Stimulated activated naive CD8-positive, alpha-beta T cell treated with anti-CD3 and anti-CD28 coated beads, Interleukin-15, amount 100 ng/mL, for 72 hours (primary cell): ENCODE data around the gene DPYSL4.

ENCODE experiments used
- ATAC-seq: fragments of 150-1000 bp; cut with Tn5 transposase; 2 replicates; pipeline ENCODE4 v1.10.0; 2021; ENCODE audit warnings: mild to moderate bottlenecking, moderate library complexity
- DNase-seq, 2 donors: peaks; one replicate each; pipeline ENCODE4 v3.0.0; 2021 to 2022
- H3K27ac Mint-ChIP-seq, 2 donors: one replicate each; pipeline ENCODE4 v1.8.0; 2022; ENCODE audit warnings: mild to moderate bottlenecking in 2 of 2, mixed read lengths in 2 of 2, moderate library complexity in 2 of 2
- H3K27me3 Mint-ChIP-seq: one replicate; pipeline ENCODE4 v1.8.0; 2022; ENCODE audit warnings: mixed read lengths
- H3K4me1 Mint-ChIP-seq: one replicate; pipeline ENCODE4 v1.8.0; 2022; ENCODE audit warnings: mild to moderate bottlenecking, mixed read lengths
- H3K4me3 Mint-ChIP-seq, 2 donors: one replicate each; pipeline ENCODE4 v1.8.0; 2022; ENCODE audit warnings: mild to moderate bottlenecking in 2 of 2, mixed read lengths in 2 of 2, moderate library complexity in 1 of 2
- H3K9me3 Mint-ChIP-seq, 2 donors: one replicate each; pipeline ENCODE4 v1.8.0; 2022; ENCODE audit warnings: mixed read lengths in 2 of 2

Gene DPYSL4

DNA sequence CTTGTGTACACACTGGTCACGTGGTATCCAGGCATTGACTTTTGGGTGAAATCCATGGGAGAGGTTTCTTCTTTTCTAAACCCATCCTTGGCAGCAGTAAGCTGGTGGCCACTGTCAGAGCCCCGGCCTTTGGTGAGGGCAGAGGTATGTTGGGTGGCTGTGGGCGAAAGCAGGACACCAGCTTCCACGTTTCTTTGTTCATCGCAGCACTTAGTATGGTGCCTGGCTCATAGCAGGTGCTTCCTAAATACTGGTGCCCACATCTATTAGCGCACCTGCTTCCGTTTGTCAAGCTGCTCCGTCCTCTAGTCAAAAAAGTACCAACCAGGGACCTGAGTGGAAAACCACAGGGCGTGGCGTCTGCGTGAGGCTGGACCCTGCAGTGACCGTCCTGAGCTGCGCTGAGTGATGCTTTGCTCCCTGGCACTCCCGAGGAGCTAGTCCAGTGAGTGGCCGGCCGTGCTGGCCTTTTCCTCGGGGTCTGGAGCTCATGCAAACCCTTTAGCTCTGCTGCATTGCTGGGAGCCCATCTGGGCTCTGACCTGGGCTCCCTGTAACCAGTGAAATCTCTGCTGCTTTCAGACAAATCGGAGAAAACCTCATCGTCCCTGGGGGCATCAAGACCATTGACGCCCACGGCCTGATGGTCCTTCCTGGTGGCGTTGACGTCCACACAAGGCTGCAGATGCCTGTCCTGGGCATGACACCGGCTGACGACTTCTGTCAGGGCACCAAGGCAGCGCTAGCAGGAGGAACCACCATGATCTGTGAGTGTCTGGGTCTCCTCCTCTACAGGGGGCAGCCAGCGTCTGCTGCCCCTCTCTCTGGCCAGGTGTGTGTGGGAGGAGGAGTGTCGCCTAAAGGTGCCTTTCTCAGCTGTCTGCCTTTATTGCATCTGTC, 5.6 kb downstream of the DPYSL4 start:
- Mint-ChIP-seq H3K4me1 (peaks cover 14% of the 10 kb centered on the region), H3K9me3 (no peaks in the 10 kb centered on the region), H3K4me3 (no peak overlapping the region), H3K27me3 (peaks cover 38% of the 10 kb centered on the region), H3K27ac (no peak overlapping the region)
- ATAC-seq (no peak), DNase-seq (no peak)

DNA sequence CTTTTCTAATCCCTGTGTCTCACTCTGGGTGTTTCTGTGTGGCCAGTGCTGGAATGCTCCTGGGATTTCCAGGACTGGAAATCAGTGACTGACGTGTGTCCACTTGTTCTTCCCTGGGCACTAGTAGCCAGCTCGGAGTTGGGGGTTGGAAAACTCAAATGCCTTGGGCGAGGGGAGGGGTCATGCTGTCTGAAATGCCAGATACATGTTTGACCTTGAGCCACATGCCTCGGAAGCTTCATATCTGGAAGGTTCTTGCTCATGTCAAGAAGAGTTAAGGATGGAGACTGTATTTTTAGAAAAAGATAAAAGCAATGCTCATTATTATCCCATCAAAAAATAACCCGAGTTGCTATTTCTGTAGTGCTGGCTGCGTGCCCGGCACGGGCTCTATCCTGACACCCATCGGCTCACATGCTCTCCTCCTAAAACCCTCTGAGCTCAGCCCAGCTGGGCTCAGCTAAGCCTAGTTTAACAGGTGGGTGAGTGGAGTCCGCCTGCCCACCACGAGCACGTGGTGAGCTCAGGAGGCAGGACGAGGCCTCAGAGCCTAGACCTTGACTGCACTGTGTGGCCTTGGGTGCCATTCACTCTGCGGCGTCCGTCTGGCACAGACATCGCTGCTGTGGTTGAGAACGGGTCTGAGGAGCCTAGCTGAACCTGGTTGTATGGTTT, 6.4 kb downstream of the DPYSL4 start:
- H3K4me1 Mint-ChIP-seq = peaks cover 9% of the 10 kb centered on the region
- DNase-seq = no peak
- H3K27ac Mint-ChIP-seq = no peak overlapping the region
- no peak for ATAC-seq
- no peaks in the 10 kb centered on the region for H3K9me3 Mint-ChIP-seq
- no peak overlapping the region for H3K4me3 Mint-ChIP-seq
- H3K27me3 Mint-ChIP-seq = peaks cover 31% of the 10 kb centered on the region

DNA sequence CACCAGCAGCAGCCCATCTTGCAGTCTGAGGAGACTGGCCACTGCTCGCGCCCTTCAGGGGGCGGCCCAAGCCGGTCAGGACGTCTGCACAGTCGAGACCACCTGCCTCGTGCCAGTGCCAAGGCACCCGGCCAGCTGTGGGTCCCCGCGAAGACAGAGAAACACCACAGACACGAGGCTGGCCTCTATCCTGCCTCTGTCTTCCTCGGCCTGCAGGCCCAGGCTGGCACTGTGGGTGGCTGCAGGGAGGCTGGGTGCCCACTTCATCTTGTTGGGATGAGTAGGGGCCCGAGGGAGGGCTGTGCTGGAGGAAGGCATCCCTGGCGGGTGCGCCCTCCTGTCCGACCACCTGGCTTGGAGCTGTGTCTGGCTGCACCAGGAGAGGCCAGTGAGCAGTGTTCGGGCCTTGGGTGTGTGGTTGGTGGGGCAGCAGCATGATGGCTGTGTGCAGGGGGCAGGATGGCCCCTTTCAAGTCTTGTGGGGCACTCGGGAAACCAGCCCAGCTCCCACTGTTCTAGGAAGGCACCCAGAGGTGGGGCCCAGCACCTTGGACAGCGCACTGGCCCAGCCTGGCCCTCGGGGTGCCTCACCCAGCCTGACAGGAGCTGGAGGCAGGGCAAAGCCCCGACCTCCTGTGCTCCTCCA, 7.3 kb downstream of the DPYSL4 start:
- DNase-seq = no peak
- ATAC-seq = no peak
- peaks cover 22% of the 10 kb centered on the region for H3K27me3 Mint-ChIP-seq

DNA sequence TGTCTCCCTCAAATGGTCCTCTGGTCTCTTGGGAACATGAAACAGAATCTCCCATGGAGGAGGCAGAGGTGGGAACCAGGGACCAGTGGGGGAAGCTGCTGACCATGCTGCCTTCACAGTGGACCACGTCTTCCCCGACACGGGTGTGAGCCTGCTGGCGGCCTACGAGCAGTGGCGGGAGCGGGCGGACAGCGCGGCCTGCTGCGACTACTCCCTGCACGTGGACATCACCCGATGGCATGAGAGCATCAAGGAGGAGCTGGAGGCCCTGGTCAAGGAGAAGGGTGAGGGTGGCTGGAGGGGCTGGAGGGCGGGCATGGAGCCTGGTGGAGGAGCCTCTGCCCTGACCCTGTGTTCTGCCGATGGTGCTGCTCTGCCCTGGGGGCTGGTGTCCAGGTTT, 8.0 kb downstream of the DPYSL4 start:
- Mint-ChIP-seq H3K27me3 (peaks cover 15% of the 10 kb centered on the region), H3K9me3 (no peaks in the 10 kb centered on the region), H3K4me3 (no peak overlapping the region), H3K4me1 (peaks cover 5% of the 10 kb centered on the region), H3K27ac (no peak overlapping the region)
- no peak for ATAC-seq
- DNase-seq = no peak

More for the DNA sequence above, 7.3 kb downstream of the DPYSL4 start:
- Mint-ChIP-seq H3K27ac (no peak overlapping the region), H3K4me1 (peaks cover 5% of the 10 kb centered on the region), H3K4me3 (no peak overlapping the region), H3K9me3 (no peaks in the 10 kb centered on the region)

DNA sequence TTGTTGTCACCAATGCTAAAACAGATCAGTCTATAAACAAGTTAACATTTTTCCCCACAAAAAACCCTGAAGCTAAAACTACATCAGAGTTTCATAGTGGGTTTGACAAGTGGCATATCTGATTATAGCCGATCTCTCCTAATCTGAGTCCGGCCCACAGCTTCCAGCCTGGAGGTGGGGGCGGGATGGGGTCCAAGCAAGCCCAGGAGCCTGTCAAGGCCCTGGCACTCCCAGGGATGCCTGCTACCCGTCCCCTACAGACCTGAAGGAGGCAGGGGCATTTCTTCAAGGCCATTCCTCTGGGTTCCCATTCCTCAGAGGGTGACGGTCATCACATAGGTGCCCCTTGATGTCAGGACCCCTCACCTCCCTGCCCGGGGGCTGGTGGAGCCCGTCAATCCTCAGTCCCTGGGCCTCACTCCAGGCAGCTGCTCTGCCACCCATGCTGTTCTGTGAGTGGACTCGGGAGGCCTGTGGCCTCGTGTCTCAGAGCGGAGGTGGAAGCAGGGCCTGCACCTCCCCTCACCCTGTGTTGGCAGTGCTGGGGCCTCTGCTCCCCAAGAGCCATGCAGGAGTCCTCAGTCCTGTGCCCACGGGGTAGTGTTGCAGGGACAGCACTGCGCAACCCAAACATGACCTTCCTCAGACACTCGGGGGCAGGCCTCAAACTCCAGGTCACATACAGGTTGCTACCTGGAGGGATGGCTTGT, 8.8 kb downstream of the DPYSL4 start:
- Mint-ChIP-seq H3K27ac (no peak overlapping the region), H3K4me1 (no peaks in the 10 kb centered on the region), H3K9me3 (no peaks in the 10 kb centered on the region), H3K27me3 (peaks cover 7% of the 10 kb centered on the region), H3K4me3 (no peak overlapping the region)
- ATAC-seq = no peak
- DNase-seq = no peak

DNA sequence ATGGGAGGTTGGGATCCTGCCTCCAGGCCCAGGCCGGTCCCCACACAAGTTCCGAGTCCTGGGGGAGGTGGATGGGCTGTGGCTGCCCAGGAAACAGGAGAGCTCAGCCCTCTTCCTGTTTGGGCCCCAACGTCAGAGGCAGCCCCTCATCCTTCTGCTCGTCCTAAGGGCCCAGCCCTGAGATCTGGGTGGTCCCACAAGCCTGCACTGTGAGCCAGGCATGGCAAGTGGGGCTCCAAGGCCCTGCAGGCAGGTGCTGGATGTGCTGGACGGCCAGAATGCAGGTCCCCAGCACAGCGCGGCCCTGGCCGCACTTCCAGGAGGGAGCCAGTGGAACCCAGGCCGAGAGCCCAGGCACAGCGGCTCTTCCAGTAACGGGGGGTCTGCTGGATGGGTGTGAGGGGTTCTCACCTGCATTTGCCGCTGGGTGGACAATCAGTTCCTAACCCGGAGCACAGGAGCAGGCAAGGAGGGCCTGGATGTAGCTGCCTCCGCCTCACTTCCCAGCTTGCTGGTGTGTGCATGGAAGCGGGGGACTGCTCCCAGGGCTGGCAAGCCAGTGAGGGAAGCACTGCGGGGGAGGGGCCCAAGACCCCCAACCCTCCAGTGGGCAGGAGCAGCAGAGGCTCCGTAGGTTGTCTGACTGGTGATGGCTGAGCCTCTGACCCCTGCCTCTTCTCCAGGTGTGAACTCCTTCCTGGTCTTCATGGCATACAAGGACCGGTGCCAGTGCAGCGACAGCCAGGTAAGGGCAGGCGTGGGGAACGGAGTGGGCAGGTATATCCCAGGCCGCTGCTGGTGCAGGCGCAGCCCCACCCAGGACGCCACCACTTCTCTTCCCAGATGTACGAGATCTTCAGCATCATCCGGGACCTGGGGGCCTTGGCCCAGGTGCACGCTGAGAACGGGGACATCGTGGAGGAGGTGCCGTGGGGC, 9.7 kb downstream of the DPYSL4 start:
- no peak overlapping the region for H3K4me3 Mint-ChIP-seq
- H3K9me3 Mint-ChIP-seq = no peaks in the 10 kb centered on the region
- DNase-seq = no peak
- H3K27me3 Mint-ChIP-seq = peaks cover 6% of the 10 kb centered on the region
- no peak for ATAC-seq
- no peaks in the 10 kb centered on the region for H3K4me1 Mint-ChIP-seq
- H3K27ac Mint-ChIP-seq = no peak overlapping the region

DNA sequence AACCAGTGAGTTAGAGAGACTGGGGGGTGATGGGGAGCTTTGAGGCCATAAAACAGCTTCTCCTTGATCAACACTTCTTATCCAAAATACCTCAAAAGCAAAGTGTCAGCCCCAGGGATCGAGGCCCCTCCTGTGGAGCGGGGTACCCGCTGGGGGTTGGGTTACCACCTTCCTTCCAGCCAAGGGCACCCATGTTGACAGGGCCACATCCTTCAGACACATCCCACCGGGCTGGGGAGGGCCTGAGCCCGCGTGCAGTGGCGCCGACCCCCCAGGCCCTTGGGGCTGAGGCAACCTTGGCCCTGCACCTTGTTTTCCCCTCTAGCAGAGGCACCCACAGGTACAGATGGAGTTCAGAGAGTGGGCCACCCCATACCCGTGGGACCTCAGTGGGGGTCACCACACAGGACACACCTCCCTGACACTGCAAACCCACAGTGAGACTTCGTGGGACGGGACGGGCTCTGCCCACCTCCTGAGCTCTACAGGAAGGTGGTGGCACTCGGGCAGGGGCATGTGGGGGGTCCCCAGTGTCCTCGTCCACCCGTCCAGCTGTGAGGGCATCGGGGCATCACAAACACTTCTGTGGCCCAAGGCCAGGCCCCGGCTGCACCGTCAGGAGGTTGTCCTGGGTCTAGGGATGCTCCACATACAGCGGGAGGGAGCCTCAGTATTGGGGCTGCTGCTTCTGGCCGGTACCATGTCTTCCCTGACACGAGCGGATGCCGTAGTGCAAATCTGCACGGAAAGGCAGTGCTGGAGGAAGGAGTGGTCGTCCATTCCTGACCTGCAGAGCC, 10.7 kb downstream of the DPYSL4 start:
- Mint-ChIP-seq H3K4me1 (no peaks in the 10 kb centered on the region), H3K9me3 (no peaks in the 10 kb centered on the region), H3K27ac (no peak overlapping the region), H3K27me3 (peaks cover 6% of the 10 kb centered on the region), H3K4me3 (no peak overlapping the region)
- ATAC-seq (no peak), DNase-seq (no peak)

DNA sequence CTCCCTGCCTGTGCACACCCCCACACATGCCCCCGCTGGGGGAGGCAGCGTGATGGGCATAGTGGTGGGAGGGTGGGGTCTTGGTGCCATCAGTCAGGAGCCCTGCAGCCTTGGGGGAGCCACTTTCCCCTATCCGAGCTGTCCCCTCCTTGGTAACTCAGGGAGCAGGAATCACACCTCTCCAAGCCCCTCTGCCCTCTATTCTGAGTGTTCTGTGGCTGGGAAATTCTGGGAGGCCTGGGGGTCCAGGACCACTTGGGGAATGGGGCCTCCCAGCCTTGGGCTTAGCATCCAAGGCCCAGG, 11.3 kb downstream of the DPYSL4 start:
- no peaks in the 10 kb centered on the region for H3K4me1 Mint-ChIP-seq
- H3K4me3 Mint-ChIP-seq = no peak overlapping the region
- peaks cover 6% of the 10 kb centered on the region for H3K27me3 Mint-ChIP-seq
- DNase-seq (no peak), ATAC-seq (no peak)
- no peaks in the 10 kb centered on the region for H3K9me3 Mint-ChIP-seq
- no peak overlapping the region for H3K27ac Mint-ChIP-seq

DNA sequence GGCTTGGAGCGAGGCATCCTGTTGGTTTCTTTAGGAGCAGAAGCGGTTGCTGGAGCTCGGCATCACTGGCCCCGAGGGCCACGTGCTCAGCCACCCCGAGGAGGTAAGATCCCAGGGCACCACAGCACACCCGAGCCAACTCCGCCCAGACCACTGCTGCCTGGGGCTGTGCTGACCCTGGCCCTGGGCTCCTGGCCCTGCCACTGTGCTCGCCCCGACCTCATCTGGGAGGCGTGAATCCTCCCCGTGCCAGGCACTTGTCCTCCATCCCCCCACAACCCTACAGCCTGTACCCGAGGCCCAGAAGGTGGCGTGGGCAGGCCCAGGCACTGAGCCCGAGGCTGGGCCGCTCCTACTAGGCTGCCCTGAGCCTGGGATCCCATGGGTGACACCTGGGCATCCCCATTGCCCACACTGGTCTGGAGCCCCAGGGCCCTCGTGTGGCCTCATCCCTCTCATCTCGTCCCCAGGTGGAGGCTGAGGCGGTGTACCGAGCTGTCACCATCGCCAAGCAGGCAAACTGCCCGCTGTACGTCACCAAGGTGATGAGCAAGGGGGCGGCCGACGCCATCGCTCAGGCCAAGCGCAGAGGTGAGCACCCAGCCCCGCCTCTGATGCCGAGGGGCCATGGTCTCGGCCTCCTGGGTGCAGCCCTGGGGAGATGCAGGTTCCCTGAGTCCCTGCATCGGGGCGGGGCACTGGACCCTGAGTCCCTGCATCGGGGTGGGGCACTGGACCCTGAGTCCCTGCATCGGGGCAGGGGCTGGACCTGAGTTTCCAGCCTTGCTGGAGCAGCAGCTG, 11.8 kb downstream of the DPYSL4 start:
- ATAC-seq (no peak), DNase-seq (no peak)
- H3K27me3 Mint-ChIP-seq = peaks cover 6% of the 10 kb centered on the region
- no peaks in the 10 kb centered on the region for H3K4me1 Mint-ChIP-seq
- H3K4me3 Mint-ChIP-seq = no peak overlapping the region
- no peaks in the 10 kb centered on the region for H3K9me3 Mint-ChIP-seq
- H3K27ac Mint-ChIP-seq = no peak overlapping the region

DNA sequence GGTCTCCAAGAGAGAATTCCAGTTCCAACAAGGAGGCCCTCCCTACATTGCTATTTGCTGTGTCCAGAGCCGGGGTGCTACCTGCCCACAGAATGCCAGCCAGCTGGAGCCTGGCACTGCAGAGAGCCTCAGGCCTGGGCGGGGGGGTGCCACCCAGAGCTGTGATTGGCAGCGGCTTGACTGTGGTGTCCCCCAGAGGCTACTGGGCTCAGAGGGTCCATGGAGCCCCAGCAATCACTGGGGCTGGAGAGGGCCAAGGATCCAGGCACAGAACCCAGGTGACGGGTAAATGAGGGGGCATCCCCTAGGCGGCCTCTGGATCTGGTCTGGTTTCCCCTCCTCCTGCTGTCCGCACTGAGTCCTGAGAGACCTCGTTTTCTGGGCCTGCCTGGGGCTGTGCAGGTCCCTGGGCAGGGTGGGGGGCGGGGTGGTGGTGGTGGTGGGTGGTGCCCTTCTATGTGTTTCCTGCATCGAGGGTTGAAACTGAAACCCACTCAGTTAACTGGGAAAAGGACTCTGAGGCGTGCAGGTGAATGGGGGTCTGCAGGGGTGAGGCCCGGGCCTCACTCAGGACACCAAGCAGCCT, 12.6 kb downstream of the DPYSL4 start:
- H3K27me3 Mint-ChIP-seq = peaks cover 5% of the 10 kb centered on the region
- no peak overlapping the region for H3K27ac Mint-ChIP-seq
- ATAC-seq (no peak), DNase-seq (no peak)
- H3K4me3 Mint-ChIP-seq = no peak overlapping the region
- H3K9me3 Mint-ChIP-seq = no peaks in the 10 kb centered on the region
- no peaks in the 10 kb centered on the region for H3K4me1 Mint-ChIP-seq

DNA sequence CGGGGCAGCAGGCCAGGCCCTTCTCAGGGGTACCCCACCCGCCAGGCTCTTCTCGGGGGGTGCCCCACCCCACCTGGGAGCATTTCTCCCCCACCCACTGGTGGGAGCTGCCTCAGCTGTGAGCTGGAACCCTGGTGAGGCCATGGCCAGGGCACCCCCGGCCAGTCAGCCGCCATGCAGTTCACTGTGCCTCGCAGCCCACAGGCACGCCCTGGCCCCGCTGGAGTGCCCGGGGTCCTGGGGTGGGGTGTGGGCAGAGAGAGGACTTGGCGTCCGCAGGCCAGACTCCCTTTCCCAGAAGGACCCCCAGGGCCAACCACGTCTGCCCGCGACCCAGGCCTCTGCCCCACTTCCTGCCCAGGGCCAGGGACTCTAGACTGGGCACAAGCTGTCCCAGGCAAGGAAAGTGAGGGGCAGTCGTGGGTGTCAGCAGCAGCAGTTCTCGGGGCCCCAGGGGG, 13.1 kb downstream of the DPYSL4 start:
- no peak overlapping the region for H3K4me3 Mint-ChIP-seq
- H3K4me1 Mint-ChIP-seq = no peaks in the 10 kb centered on the region
- H3K27ac Mint-ChIP-seq = no peak overlapping the region
- DNase-seq = no peak
- ATAC-seq = no peak
- no peaks in the 10 kb centered on the region for H3K27me3 Mint-ChIP-seq
- no peaks in the 10 kb centered on the region for H3K9me3 Mint-ChIP-seq

DNA sequence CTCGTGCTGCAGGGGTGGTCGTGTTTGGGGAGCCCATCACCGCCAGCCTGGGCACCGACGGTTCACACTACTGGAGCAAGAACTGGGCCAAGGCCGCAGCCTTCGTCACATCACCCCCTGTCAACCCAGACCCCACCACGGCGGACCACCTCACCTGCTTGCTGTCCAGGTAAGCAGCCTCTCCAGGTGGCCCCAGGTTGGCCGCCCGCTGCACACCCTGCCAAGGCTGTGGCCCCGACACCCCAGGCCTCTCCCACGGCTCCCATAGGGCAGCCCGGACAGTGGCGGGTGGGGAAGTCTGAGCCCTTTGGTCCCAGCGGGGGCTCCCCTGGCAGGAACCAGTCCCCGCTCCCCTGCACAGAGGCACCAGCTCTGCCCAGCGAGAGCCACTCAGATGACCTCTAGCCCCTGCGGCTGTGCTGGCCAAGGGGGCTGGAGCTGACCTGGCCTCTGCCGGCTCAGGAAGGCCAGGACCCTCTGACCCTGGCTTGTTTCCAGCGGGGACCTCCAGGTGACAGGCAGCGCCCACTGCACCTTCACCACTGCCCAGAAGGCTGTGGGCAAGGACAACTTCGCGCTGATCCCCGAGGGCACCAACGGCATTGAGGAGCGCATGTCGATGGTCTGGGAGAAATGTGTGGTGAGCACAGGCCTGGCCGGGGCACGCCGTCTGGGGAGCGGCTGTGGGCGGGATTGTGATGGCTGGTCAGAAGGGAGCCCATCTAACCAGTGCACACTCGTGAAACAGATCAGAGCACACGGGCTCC, 13.8 kb downstream of the DPYSL4 start:
- ATAC-seq (no peak), DNase-seq (no peak)
- Mint-ChIP-seq H3K4me1 (no peaks in the 10 kb centered on the region), H3K9me3 (no peaks in the 10 kb centered on the region), H3K27me3 (no peaks in the 10 kb centered on the region), H3K27ac (no peak overlapping the region), H3K4me3 (no peak overlapping the region)
